ENCODE measurements around the gene MARCHF6.

MARCHF6 gene

DNA sequence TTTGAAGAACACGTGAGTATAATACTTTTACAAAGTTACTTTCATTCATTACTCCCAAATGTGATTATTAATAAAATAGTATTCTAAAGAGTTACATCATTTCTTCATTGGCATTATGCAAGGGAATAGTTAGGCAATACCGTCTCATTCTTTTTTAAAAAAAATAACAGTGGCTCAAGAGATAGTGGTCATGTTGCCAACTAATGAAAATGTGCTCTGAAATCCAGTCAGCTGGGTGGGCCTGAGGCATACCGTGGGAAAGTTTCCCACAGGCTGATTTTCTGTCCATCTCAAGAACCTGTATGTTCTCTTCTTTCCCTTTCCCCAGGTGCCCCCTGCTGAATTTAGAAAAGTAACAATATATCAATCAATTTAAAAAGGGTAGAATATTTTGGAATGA is 47.3 kb downstream of the MARCHF6 start:
- peaks cover 46% of the 10 kb centered on the region for H3K36me3 Mint-ChIP-seq
- no peak overlapping the region for H3K4me3 Mint-ChIP-seq
- DNase-seq = no peak
- no peaks in the 10 kb centered on the region for H3K27me3 Mint-ChIP-seq
- CTCF ChIA-PET = no interaction called here
- H3K27ac Mint-ChIP-seq = no peak overlapping the region
- H3K4me1 Mint-ChIP-seq = peaks cover 2% of the 10 kb centered on the region
- no peaks in the 10 kb centered on the region for H3K9me3 Mint-ChIP-seq

GRCh38 chr5:10401498-10401897 is 48.0 kb downstream of the MARCHF6 start:
- DNase-seq = no peak
- H3K4me3 Mint-ChIP-seq = no peak overlapping the region
- CTCF ChIA-PET = no interaction called here
- peaks cover 2% of the 10 kb centered on the region for H3K4me1 Mint-ChIP-seq
- no peaks in the 10 kb centered on the region for H3K9me3 Mint-ChIP-seq
- peaks cover 43% of the 10 kb centered on the region for H3K36me3 Mint-ChIP-seq
- H3K27ac Mint-ChIP-seq = no peak overlapping the region
- H3K27me3 Mint-ChIP-seq = no peaks in the 10 kb centered on the region
